MCF 10A (cell line): ENCODE measurements around the gene KIF5B. TPM values are rescaled to one million over a fixed set of nuclear protein-coding genes. Genes with fewer than 3 reads are reported as not detected.

Source experiments
- BruUV-seq: library from RNA; stranded (reverse); fragments of 400-500 nt; replicated peaks from 2 replicates; lab custom pipeline; 2021; lab: Mats Ljungman, UMichigan
- CTCF ChIA-PET: fragments of 300-600 bp; sonication (Branson Sonifier 250); formaldehyde crosslinking; extraction: SDS; loops from one replicate; lab custom pipeline; 2021; ENCODE audit warnings: antibody characterized with exemption, inconsistent platforms; lab: Yijun Ruan, JAX
- POLR2A ChIA-PET: fragments of 300-600, 350-650 bp; sonication (Branson Sonifier 250); formaldehyde crosslinking; extraction: SDS; loops from one replicate; lab custom pipeline; 2020; ENCODE audit warnings: antibody characterized with exemption, inconsistent platforms; lab: Yijun Ruan, JAX
- DNase-seq: peaks from one replicate; pipeline ENCODE4 v3.0.0-alpha.2; 2018; ENCODE audit not compliant: unreplicated experiment
- H3K27ac Mint-ChIP-seq: one replicate; pipeline ENCODE4 v1.8.0; 2022; ENCODE audit warnings: mild to moderate bottlenecking, low read depth, mixed read lengths; ENCODE audit not compliant: unreplicated experiment
- H3K27me3 Mint-ChIP-seq: one replicate; pipeline ENCODE4 v1.8.0; 2022; ENCODE audit warnings: mixed read lengths; ENCODE audit not compliant: insufficient read depth, unreplicated experiment
- H3K36me3 Mint-ChIP-seq: one replicate; pipeline ENCODE4 v1.8.0; 2022; ENCODE audit warnings: mild to moderate bottlenecking, moderate library complexity, mixed read lengths; ENCODE audit not compliant: insufficient read depth, unreplicated experiment
- H3K4me1 Mint-ChIP-seq: one replicate; pipeline ENCODE4 v1.8.0; 2022; ENCODE audit warnings: mixed read lengths; ENCODE audit not compliant: insufficient read depth, unreplicated experiment
- H3K4me3 Mint-ChIP-seq: one replicate; pipeline ENCODE4 v1.8.0; 2022; ENCODE audit warnings: mild to moderate bottlenecking, moderate library complexity, mixed read lengths; ENCODE audit not compliant: unreplicated experiment
- H3K9me3 Mint-ChIP-seq: one replicate; pipeline ENCODE4 v1.8.0; 2022; ENCODE audit warnings: mixed read lengths; ENCODE audit not compliant: unreplicated experiment
- CTCF ChIP-seq: fragments of 200-600 bp; IDR thresholded peaks from one replicate; pipeline ENCODE4 v1.8.0; 2022; ENCODE audit warnings: antibody characterized with exemption, mild to moderate bottlenecking; ENCODE audit not compliant: unreplicated experiment
- intact Hi-C: fragments of 100-400 bp; cut with micrococcal nuclease; formaldehyde crosslinking; loops from 2 replicates; pipeline ENCODE4 v1.14.1; 2022
- total RNA-seq: library from RNA; stranded (reverse); gene quantifications from 2 replicates; pipeline ENCODE4 v1.2.3, GENCODE V29; 2022

KIF5B gene
- total RNA-seq, 1 experiment from 2014 or later, result 150 TPM

GRCh38 chr10:32041290-32042028, 14.8 kb downstream of the KIF5B start:
- no peak for DNase-seq
- H3K9me3 Mint-ChIP-seq, result no peaks in the 10 kb centered on the region
- CTCF ChIA-PET, result no interaction called here
- no peak overlapping the region for H3K4me3 Mint-ChIP-seq
- H3K36me3 Mint-ChIP-seq, result peaks cover 69% of the 10 kb centered on the region
- TF ChIP-seq CTCF, result no peak
- intact Hi-C loops, result loop anchor here (5.0 kb wide), 1 partner anchor 166 kb away; no protein-coding TSS in a partner anchor
- peak overlapping the region; percentile 10 for H3K27ac Mint-ChIP-seq
- H3K4me1 Mint-ChIP-seq, result peaks cover 32% of the 10 kb centered on the region
- POLR2A ChIA-PET, result interaction anchor here (0.6 kb wide), 1 partner anchor 33 kb away, joined by 3 read pairs; no protein-coding TSS in a partner anchor
- BruUV-seq, result no TSS peak
- no peaks in the 10 kb centered on the region for H3K27me3 Mint-ChIP-seq

- peaks cover 27% of the 10 kb centered on the region for H3K4me1 Mint-ChIP-seq
- CTCF ChIA-PET, result no interaction called here
- no TSS peak for BruUV-seq
- TF ChIP-seq CTCF, result no peak
- POLR2A ChIA-PET, result no interaction called here
- intact Hi-C loops, result loop anchor here (5.0 kb wide), 1 partner anchor 168 kb away; no protein-coding TSS in a partner anchor
- no peak overlapping the region for H3K27ac Mint-ChIP-seq
- DNase-seq, result no peak
- H3K9me3 Mint-ChIP-seq, result no peaks in the 10 kb centered on the region
- no peak overlapping the region for H3K4me3 Mint-ChIP-seq
- peaks cover 70% of the 10 kb centered on the region for H3K36me3 Mint-ChIP-seq
- H3K27me3 Mint-ChIP-seq, result no peaks in the 10 kb centered on the region
These were observed 16.5 kb downstream of the KIF5B start for GRCh38 chr10:32039734-32040133.

- H3K36me3 Mint-ChIP-seq, result peaks cover 70% of the 10 kb centered on the region
- POLR2A ChIA-PET, result no interaction called here
These were observed 17.4 kb downstream of the KIF5B start for GRCh38 chr10:32038777-32039176.

More at GRCh38 chr10:32038777-32039176, 17.4 kb downstream of the KIF5B start:
- H3K27me3 Mint-ChIP-seq, result no peaks in the 10 kb centered on the region
- no peak for DNase-seq
- intact Hi-C loops, result no loop called here
- H3K27ac Mint-ChIP-seq, result no peak overlapping the region
- BruUV-seq, result no TSS peak
- no peak for TF ChIP-seq CTCF
- H3K9me3 Mint-ChIP-seq, result no peaks in the 10 kb centered on the region
- no peak overlapping the region for H3K4me3 Mint-ChIP-seq
- H3K4me1 Mint-ChIP-seq, result peaks cover 23% of the 10 kb centered on the region
- CTCF ChIA-PET, result no interaction called here
